ENCODE data around the gene YPEL5.

Gene YPEL5

DNA sequence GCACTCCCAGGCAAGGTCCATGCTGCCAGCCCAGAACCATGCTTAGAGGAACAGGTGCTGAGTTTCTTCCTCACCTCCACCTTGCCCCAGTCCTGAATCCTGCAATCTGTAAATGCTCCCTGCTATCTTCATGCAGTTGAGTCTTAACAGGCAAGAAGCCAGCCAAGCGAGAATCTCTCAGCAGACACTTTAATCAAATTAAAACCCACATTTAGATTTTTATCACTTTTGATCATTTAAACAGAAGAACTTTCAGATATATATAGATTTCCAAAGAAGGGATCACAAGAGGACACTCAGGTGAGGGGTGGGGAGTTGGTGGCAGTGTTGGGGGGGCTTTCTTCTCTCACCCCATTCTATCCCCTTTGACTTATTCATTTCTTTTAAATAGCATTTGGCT lies 58.6 kb downstream of the YPEL5 start:
- DNase-seq (ENCODE audit: low spot score) = no peak

DNA sequence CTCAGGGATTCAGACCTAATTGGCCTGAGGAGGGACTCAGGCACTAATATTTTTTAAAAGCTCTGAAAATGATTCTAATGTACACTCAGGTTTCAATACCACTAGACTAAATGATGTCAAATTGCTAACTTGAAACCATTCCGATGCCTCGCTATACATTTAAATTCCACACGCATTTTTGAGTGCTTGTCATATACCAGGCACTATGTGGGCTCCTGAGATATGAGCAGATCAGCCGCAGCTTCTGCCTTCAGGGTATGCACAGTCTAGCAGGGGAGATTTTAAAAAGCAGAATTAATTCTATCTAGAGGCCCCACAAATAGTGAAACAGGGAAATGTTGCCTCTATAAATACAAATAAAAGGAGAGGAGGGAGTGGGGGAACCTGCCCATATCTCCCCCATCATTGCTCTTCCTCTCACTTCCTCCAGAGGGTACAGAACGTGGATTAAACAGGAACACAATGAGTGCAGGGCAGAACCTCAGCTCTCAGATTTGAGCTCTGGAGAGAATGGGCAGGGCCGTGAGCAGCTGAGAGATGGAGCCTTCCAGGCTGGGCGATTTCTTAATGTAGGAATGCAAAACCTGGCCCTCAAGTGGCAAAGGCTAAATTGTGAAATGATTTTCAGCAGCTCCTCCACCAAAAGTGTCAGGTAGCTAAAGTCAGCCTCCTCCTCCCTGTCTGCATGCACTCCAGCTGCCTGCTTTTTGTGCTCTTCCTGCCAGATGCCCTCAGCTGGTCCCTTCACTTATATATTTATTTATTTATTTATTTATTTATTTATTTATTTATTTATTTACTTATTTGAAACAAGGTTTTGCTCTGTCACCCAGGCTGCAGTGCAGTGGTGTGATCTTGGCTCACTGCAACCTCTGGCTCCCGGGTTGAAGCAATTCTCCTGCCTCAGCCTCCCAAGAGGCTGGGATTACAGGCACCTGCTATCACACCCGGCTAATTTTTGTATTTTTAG lies 59.9 kb downstream of the YPEL5 start:
- no peak for DNase-seq (ENCODE audit: low spot score)

DNA sequence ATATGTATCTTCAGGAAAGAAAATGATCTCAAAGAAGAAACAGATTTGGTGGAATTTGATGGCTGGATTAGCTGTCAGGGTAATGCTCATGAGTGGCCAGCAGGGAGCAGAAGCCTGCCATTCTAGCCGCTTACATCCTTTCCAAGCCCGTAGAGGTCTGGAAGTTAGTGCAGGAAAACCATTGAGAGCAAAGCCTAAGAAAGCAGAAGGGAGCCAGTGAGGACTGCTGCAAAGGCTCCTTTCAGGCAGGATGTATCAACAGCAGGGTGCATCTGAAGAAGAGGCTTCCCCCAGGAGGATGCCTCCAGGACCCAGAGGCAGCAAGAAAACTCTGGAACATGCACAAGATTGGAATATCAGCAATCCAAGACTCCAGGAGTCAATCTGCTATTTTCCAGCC lies 61.6 kb downstream of the YPEL5 start:
- peak; percentile 81 for DNase-seq (ENCODE audit: low spot score)

DNA sequence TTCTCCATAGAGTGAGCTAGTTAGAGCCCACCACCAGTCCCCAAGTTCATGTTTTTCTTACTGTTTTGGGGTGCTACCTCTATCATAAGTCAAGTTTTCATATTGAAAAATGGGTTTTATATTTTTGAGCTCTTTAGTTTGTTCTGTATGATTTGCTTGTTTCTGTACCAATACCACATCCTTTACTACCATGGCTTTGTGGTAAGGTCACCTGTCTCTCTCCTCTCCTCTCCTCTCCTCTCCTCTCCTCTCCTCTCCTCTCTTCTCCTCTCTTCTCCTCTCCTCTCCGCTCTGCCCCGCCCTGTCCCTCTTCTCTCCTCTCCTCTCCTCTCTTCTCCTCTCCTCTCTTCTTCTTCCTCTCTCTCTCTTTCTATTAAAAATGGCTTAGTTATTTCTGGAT lies 62.4 kb downstream of the YPEL5 start:
- no peak for DNase-seq (ENCODE audit: low spot score)

All from pons (tissue), 1 donor.